Activated CD4-positive, alpha-beta T cell treated with anti-CD3 and anti-CD28 coated beads, Interleukin-2, Interleukin-6, amounts not matched to agents 100 ng/mL and 50 ng/mL, durations not matched to agents 16 hours and 8 hours (primary cell): ENCODE measurements around the gene NUDT14.

Experiments
- DNase-seq: peaks from one replicate; pipeline ENCODE4 v3.0.0-alpha.2; 2020

Gene NUDT14

DNA sequence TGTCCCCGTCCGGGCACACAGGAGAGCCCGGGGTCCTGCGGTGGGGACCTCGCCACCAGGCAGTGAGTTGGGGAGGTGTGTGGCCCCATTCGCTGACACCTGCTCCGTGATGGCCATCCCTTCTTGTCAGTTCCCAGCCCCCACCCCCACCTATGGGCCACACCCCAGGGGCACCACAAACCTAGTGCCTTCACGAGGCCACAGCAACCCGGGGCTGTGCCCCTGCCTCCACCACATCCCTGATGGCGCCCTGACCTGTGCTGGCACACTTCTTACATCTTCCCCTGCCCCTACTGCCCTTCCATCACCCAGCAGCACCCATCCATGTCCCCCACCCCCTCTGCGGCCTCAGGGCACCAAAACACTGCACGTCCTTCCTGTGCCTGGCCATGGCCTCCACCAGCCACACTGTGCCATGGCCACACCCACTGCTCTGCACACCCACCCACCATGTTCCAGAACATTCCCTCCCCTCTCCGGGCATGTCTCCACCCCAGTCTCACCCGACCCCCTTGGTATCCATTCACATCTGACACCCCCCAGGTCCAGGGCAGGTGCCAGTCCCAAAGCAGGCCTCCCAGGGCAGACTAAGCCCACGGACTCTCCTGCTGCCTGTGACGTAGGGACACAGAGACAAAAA lies 37.0 kb downstream of the NUDT14 start:
- no peak for DNase-seq

DNA sequence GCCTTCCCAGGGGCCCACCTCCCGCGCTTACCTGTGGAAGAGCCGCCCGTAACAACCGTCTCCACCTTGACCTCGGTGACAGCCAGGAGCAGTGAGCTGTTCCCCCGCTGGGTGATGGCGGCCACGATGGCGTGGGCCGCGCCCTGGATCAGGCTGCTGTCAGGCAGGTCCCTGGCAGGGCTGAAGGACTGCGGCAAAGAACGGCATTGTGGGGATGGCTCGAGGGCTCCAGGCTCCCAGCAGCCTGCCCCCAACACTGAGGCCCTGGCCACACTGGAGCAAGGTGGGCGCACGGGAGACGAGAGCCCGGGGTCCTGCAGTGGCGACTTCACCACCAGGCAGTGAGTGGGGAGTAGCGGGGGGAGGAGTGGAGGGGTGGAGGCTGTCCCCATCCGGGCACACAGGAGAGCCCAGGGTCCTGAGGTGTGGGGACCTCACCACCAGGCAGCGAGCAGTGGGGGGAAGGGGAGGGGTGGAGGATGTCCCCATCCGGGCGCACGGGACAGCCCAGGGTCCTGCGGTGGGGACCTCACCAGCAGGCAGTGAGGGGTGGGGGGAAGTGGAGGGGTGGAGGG lies 37.6 kb downstream of the NUDT14 start:
- no peak for DNase-seq

DNA sequence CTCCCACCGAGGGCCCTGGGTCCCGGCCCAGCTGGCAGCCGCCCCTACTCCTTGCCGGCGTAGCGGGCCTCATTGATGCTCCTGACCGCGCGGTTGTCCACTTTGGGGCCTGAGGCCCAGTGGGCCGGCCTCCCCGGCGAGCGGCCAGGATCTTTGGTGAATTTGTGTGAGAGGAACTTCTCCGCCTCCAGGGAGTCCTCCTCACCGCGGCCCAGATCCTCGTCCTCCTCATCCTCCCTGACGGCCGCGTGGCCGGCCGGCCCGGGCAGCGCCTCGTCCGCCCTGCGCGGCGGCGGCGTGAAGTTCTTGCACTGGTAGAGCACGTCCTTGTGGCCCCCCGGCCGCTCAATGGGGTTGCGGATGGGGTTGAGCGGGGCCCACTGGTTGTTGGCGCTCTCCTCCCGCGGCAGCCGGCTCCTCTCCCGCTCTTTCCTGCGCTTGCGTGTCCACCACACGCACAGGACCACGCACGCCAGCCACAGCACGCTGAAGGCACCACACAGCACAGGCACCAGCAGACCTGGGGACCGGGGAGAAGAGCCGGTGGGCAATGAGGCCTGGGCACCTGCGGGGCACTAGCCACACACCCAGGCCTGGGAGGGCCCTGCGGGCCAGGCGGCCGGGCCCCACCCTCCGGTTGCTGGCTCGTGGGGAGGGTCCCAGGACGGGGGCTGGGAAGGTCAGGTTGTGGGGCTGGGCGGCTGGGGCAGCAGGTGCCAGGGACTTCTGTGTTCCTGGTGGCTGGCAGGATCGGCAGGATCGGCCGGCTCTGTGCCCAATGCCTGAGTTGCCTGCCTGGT lies 38.3 kb downstream of the NUDT14 start:
- no peak for DNase-seq

DNA sequence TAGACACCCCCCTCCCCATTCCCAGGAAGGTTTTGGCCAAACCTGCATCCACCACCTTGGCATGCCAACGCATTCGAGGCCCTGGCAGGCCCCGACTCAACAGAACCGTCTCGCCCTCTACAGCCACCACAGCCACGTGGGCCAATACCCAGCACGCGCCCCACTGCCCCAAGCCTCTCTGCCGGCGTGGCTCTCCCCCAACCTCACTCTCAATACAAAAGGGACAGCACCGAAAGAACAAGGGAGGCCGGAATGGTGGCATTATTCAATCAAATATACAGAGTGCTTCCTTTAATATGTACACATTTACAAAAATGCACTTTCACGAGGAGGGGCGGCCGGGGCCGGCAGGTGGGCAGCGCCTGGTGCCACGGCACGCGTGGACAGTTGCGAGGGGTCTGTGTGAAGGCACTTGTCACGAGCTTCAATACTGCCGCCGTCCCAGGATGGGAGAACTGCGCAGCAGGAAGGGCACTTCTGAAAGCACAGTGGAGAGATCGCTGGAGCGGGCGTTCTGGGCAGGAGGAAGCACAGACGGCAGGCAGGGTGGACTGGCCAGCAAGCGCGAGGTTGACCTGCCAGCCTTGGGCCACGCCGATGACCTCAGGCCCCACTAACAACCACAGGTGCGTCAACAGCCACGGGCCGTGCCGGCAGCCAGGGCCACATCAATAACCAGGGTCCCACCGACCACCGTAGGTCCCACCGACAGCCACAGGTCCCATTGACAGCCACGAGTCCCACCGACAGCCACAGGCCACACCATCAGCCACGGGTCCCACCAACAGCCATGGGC lies 39.4 kb downstream of the NUDT14 start:
- DNase-seq, result no peak

DNA sequence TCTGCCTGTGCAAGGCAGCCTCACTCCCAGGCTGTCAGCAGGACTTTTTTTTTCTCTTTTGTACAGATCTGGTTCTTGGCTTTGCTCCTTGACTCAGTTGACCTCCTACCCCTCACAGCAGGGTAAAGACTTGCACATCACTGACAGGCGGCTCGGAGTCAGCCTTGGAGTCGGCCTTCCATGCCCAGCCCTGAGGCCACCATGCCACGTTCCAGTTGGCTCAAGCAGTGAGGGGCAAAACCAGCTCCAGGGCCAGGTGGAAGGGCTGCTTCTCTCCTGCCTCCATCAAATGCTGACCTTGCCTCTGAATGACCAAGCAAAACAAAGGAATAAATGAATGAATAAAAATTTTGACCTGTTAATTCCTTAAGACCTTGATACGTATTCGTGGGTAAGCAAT lies 40.1 kb downstream of the NUDT14 start:
- no peak for DNase-seq

- no peak for DNase-seq
Observed at GRCh38 chr14:105140581-105140980, 40.5 kb downstream of the NUDT14 start.

DNA sequence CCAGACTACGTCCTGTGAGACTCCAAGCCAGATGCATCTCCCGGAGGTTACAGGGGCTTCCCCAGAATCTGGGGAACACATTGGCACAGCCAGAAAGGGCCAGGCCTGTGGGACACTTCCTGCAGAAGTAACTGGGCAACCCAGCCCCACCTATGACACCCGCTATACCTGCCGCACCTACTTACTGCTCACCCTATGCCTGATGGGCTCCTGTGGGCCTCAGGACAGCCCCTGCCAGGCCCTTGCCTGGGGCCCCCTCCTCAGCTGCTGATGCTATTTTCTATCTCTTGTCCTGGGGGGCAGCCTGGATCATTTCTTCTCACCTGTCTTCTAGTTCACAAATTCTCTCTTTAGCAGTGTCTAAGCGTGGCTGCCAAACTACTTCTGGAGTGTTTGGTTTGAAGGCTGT lies 41.3 kb downstream of the NUDT14 start:
- no peak for DNase-seq

DNA sequence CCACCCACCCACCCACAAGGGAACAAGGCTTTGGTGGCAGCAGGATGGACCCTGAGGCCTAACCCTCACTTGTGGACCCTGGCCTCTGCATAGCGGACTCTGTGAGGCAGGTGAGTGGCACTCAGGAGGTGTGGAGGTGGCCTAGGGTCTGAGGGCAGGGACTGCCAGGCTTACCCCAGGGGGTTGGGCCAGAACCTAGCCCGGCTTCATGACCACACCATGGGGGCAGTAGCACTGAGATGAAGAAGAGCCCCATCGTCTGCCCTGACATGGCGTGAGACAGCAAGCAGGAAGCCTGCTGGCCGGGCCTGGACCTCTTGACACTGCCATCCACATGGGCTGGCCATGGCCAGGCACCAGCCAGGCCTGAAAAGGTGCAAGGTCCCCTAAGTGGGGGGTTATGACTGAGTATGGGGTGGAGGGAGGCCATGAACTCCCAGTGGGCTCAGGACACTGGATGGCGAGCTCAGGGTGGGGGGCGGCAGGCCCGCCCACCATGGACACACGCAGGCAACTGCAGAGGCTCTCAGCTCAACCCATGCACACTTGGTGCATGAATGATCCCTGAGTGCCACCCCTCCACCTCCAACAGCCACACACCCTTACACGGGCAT lies 41.8 kb downstream of the NUDT14 start:
- no peak for DNase-seq

DNA sequence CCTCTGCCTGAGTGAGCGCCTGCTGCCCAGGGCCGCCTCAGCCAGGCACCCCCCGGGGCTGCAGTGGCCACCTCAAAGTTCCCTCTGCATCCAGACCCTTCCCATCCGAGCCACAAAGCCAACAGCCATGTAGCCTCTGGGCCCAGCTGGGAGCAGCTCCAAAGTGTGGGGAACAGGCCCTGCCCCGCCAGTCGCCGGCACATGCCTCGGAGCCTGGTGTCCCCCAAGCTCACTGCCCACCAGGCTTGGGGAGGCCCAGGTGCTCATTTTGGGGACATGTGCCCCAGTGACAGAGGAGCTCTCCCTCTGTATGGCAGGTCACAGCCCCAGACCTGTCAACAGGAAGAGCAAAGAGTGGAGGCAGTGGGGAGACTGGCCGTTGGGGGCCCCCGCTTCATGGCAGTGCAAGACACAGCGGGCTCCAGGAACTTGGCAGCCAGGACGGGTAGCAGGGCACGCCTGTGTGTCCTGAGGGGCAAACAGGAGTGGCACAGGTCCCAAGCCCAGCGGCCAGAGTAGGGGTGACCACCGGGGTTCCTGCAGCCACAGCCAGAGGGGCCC lies 42.5 kb downstream of the NUDT14 start:
- no peak for DNase-seq

- DNase-seq, result no peak
Observed at GRCh38 chr14:105138021-105138541, 43.0 kb downstream of the NUDT14 start.

GRCh38 chr14:105137481-105138020 lies 43.6 kb downstream of the NUDT14 start:
- no peak for DNase-seq

GRCh38 chr14:105136401-105137322 lies 44.5 kb downstream of the NUDT14 start:
- no peak for DNase-seq

DNA sequence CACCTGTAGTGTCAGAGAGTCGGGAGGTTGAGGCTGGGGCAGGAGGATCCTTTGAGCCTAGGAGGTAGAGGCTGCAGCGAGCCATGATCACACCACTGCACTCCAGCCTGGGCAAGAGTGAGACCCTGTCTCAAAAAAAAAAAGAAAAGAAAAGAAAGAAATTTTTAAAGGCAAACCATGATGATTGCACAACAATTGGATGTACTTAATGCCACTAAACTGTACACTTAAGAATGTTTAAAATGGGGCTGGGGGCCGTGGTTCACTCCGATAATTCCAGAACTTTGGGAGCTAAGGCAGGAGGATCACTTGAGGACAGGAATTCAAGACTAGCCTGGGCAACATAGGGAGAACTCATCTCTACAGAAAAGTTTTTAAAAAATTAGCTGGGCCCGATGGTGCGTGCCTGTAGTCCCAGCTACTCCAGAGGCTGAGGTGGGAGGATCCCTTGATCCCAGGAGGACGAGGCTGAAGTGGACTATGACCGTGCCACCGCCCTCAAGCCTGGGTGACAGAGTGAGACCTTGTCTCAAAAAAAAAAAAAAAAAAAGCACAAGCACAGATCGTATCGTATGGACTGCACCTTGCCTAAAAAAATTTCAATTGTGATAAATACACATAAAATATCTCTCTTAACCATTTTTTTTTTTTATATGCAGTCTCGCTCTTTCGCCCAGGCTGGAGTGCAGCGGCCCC lies 45.3 kb downstream of the NUDT14 start:
- DNase-seq, result no peak

DNA sequence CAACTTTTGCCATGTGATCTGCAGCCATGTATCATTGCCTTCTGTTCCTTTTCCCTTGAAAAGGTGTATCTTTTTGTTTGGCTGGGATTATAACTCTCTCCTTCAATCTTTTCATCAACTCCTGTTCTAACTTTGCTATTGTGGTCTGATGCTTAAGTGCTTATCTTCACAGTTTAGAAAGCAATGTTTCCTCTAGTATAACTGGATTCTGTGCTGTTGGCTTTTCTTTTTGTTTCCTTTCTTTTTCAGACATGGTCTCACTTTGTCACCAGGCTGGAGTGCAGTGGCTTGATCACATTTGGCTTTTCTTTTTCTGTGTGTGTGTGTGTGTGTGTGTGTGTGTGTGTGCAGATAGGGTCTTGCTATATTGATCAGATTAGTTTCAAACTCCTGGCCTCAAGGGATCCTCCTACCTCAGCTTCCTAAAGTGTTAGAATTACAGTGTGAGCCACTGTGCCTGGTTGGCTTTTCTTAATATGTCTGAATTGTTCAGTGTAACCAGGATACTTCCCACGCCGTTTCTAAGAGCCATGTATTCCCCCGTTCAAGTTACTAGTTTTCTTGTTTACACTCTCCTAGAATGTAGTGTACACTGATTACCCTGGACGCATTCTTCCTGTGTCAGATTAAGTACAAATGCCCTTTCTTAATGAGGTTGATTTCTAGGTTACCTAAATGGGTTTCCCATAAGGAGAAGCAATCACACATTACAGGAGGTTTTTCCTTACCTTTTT lies 48.0 kb downstream of the NUDT14 start:
- DNase-seq, result no peak

GRCh38 chr14:105131241-105131640 lies 49.9 kb downstream of the NUDT14 start:
- no peak for DNase-seq

DNA sequence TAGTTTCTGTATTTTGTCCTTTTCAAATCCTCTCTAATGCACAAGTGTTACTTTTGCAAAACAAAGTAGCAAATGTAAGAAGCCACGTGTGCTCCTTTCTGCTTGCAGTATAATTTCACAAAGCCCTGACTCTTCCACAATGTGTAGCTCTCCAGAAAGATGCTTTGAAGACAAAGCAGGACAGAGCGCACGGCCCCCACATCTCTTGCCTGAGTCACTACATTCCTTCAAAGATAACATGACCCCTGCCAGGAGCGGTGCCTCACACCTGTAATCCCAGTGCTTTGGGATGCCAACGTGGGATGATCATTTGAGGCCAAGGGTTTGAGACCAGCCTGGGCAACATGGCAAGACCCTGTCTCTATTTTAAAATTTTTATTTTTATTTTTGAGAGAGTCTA lies 53.1 kb downstream of the NUDT14 start:
- no peak for DNase-seq

DNA sequence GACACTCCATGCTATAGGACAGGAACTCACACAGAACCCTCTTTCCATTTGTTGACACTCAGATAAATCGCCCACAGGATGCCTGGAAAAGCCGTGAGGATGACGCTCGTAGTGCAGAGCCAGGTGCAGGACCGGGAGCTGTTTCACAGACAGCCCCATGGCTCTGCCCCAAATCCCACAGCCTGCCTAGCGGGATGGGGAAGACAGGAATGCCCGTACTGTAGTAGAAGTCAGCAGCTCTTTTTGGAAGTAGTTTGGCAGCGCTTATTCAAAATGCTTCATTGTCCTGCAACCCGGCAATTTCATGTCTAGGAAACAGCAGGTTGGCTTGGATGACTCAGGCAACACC lies 54.2 kb downstream of the NUDT14 start:
- no peak for DNase-seq

DNA sequence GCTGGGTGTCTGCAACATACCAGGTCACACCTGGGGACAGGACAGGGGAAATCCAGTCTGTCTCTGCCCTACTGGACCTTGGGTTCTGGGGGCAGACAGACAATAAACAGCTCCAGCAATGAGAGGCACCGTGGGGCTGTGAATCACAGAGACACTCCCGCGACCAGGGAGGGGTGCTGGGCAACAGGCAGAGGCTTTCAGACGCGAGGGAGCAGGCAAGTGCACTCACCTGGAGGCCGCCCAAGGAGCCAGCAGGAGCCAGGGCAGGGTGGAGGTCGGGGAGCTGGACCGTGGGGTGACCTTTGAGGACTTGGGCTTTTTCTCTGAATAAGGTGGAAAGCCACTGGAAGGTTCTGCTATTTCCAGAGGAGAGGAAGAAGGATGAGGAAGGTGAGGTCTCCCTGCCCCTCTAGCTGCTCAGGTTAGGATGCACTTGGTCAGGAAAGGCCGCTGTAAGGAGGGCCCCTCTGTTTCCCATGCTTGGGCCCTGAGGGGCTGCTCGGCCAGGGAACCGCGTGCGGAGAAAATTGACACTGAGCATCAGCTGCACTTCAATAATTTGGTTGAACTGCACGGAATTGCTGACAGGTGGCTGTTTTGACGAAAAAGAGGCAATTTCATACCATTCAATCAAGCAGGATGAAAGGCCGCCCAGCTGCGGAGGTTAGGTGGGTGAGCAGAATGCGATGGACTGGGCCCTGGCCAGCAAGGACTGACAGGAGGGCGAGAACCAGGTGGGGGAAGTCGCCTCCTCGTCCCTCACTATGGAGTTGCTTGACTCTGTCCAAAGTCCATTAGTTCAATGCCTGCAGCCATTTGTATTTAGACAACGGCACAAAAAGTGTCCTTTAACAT lies 54.8 kb downstream of the NUDT14 start:
- DNase-seq, result no peak

DNA sequence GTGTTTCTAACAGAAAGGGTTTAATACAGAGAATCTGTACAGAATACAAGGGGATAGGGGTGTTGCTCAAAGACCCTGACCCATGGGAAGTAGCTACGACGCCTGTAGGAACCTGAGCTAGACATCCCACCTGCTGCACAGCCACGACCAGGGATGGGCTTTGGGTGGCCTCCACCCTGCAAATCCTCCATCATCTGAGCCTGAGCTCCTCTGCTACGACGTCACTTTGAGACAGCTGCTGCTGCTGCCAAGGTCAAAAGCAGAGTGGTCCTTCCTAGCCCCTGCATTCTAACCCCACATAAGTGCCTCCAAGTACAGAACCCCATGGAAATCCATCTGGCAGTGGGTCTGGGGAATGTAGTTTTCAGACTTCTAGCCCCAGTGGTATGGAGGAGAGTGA lies 56.3 kb downstream of the NUDT14 start:
- no peak for DNase-seq
